Medulla oblongata (tissue), 1 donor: ENCODE results near the gene CYP4F2.
"Not testable (repeated sequence)": the region's sequence is repeated elsewhere in the genome, so short reads cannot be mapped to it uniquely, and the experiment has no call there.

Experiments
- DNase-seq: peaks from one replicate; pipeline ENCODE4 v3.0.0-alpha.2; 2015; ENCODE audit errors: extremely low spot score

CYP4F2 gene

DNA sequence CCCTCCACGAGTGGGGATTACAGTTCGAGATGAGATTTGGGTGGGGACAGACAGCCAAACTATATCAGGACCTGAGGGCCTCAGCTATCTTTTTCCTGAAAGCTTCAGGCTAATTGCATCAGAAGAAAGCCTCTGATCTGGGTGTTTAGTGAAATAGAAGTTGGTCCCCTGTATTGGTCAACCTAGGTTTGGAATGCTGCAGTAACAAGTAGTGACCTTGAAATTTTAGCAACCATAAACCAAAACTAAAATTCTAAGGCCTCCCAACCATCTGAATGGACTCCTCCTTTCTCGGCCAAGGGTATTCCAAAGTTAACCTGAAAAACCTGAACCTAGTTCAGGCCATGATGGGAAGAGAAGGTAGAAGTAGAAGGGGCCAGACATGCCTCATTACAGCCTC lies 47.5 kb downstream of the CYP4F2 start:
- no peak for DNase-seq

DNA sequence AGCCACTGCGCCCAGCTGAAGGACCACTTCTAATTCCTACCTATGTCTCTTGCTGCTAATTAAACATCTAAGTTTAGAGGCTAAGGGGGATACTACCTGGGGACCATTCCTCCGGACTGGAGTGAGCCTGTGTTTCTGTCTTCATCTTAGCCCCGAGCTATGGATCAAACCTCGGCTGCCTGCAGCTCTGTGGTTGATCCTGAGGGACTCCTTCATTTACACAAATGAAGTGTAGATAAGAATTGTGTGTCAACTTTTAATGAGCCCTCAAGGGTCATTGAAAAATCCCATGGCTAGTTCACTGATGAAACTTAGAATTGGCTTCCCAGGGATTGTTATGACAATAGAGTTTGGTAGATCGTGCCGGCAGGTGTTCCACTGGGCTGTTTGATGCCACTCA lies 51.0 kb downstream of the CYP4F2 start:
- DNase-seq = no peak

DNA sequence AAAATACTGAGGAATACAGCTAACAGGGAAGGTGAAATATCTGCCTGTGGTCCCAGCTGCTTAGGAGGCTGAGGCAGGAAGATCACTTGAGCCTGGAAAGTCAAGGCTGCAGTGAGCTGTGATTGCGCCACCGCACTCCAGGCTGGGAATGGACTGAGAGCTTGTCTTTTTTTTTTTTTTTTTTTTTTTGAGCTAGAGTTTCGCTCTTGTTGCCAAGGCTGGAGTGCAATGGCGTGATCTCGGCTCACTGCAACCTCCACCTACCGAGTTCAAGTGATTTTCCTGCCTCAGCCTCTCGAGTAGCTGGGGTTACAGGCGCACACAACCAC lies 54.0 kb downstream of the CYP4F2 start:
- DNase-seq = not testable (repeated sequence)

DNA sequence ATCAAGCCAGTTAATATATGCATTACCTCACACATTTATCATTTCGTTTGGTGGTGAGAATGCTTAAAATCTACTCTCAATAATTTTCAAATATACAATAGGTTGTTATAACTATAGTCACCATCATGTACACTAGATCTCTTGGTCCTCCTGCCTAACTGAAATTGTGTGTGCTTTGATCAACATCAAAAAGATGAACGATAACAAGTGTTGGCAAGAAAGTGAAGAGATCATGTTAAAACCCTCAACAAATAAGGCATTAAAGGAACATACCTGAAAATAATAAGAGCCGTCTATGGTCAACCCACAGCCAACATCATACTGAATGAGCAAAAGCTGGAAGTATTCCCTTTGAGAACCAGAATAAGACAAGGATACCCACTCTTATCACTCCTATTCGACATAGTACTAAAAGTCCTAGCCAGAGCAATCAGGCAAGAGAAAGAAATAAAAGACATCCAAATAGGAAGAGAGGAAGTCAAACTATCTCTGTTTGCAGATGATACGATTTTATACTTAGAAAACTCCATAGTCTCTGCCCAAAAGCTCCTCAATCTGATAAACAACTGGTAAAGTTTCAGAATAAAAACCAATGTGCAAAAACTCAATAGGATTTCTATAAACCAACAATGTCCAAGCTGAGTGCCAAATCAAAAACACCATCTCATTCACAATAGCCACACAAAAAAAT lies 54.5 kb downstream of the CYP4F2 start:
- no peak for DNase-seq

DNA sequence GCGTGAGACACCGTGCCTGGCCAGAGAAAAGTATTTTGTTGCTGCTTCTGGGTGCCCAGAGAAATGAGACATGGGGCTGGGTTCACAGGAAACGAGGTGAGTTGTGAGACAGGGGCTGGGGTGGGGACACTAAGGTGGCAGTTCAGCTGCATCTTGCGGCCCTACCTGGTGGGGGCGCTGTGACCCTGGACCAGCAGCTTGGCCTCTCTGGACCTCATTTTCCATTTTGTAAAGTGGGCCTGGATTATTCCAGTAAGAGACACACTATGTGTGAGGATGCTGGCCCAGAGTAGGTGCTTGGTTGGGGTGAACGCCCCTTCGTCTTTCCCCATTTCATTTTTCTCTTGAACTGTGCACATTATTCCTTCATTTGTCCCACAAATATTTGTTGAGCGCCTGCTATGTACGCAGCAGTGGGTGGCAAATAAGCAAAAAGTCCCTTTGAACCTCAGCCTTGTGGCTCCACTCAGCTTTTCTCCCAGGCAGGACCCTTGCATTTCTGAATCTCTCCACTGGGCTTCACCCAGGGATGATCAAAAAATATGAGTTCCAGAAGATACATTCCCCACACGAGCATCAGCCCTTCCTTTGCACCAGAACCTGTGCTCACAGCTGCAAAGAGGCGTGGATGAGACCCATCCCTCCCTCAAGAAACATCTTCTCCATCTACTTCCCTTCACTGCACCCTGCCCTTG lies 55.9 kb downstream of the CYP4F2 start:
- DNase-seq = no peak

DNA sequence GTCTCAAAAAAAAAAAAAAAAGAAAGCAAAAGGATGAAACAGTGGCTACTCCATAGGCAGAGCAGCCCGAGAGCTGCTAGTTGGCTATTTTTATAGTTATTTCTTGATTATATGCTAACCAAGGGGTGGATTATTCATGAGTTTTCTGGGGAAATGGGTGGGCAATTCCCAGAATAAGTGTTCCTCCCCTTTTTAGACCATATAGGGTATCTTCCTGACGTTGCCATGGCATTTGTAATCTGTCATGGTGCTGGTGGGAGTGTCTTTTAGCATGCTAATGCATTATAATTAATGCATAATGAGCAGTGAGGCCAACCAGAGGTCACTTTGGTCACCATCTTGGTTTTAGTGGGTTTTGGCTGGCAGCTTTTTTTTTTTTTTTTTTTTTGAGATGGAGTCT lies 57.0 kb downstream of the CYP4F2 start:
- no peak for DNase-seq

DNA sequence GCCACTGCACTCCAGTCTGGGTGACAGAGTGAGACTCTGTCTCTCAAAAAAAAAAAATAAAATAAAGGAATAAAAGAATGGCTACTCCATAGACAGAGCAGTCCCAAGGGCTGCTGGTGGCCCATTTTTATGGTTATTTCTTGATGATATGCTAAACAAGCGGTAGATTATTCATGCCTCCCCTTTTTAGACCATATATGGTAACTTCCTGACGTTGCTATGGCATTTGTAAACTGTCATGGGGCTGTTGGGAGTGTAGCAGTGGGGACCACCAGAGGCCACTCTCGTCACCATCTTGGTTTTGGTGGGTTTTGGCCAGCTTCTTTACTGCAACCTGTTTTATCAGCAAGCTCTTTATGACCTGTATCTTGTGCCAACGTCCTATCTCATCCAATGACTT lies 58.0 kb downstream of the CYP4F2 start:
- not testable (repeated sequence) for DNase-seq

DNA sequence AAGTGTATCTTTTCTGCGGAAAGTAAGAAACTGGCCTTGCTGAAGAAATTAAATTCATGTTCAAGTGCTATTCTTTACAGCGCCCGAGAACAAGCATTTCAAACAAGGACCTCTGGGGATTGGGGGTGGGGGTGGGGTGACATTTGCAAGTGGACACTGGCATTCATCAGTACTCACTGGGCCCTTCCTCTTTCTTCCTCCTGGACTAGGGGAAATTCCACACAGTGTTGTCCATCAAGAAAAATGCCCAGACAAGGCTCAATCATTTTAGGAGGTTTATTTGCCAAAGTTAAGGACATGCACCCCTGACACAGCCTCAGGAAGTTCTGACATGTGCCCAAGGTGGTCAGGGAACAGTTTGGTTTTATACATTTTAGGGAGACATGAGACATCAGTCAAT lies 59.5 kb downstream of the CYP4F2 start:
- DNase-seq = no peak

DNA sequence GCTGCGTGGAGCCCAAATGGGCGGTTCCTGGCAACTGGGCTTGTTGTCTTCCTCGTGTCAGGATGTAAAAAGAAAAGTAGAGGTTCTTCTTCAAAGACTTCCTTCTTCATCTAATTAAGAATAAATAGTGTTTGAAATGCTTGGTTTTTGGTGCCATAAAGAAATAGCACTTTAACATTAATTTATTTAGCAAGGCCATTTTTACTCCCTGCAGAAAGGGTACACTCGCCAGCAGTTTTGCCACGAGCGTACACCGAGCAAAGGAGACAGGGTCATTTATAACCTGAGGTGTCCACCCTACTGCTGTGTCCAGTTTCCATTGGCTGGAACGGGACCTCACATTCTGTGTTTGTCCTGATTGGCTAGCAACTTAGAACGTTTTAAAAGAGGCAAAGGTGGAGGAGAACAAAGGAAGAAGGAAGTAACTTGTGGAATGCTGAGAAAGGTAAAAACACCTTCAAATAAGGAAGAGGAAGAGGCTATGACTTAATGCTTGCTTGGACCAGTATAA lies 60.6 kb downstream of the CYP4F2 start:
- DNase-seq = no peak

DNA sequence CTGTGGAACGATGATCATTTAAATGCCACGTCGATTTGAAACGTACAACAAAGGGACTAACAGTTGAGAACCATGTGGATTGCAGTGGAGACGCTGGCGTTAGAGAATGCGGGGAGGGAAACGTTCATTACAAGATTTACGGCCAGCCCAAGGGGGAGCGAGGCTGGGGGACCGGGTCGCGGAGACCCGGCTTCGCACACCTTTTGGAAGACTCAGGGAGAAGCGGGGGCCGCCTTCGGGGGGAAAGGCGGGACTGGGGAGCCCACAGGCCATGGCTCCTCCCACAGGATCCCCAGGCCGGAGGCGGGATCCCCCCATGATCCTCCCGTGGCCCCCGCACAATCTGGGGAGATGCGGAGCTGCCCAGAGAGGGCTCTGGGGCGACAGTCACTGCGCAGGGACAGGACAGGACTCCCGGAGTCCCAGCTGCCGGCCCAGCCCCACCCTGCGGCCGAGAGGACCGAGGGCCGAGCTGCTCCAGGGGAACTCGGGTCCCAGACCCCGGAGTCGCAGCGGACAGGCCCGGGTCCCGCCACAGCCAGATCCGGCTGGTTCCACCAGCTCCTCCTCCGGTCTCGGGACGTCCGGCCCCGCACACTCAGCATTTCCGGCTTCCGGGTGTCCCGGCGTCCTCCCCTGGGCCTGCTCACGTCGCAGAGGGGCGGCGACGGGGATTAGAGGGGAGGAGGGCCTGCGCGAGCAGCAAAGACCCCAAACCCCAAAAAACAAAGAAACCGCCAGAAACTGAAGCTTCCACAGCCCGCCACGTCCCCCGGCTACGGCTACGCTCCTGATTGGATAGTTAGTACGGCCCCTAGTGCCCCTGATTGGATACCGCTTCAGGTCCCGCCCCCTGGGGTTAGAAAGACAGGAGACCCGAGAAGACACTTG lies 61.3 kb downstream of the CYP4F2 start:
- DNase-seq = peak; percentile 99

DNA sequence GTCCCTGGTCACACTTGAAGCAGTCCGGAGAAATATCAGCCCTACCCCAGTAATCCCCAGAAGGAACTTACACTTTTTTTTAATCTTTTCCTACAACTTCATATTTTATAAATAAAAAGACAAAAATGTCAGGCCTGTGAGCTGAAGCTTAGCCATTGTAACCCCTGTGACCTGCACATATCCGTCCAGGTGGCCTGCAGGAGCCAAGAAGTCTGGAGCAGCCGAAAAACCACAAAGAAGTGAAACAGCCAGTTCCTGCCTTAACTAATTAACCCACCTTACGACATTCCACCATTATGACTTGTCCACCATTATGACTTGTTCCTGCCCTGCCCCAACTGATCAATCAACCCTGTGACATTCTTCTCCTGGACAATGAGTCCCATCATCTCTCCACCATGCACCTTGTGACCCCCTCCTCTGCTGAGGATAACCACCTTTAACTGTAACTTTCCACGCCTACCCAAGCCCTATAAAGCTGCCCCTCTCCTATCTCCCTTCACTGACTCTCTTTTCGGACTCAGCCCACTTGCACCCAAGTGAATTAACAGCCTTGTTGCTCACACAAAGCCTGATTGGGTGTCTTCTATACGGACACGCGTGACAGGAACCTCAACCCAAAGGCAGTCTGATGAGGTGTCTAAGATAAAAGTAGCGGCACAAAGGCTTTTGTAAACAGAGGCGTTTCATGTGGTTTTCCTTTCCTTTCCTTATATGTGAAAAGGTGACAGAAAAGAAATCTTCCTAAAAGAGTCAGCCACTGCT lies 62.1 kb downstream of the CYP4F2 start:
- DNase-seq = not testable (repeated sequence)

DNA sequence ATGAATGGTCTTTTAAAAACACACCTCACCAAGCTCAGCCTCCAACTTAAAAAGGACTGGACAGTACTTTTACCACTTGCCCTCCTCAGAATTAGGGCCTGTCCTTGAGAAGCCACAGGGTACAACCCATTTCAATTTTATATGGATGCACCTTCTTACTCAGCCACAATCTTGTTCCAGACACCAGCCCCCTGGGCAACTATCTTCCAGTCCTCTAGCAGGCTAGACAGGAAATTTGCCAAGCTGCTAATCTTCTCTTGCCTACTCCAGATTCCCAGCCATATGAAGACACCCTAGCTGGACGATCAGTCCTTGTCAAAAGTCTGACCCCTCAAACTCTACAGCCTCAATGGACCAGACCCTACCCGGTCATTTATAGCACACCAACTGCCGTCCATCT lies 63.6 kb downstream of the CYP4F2 start:
- DNase-seq = not testable (repeated sequence)

DNA sequence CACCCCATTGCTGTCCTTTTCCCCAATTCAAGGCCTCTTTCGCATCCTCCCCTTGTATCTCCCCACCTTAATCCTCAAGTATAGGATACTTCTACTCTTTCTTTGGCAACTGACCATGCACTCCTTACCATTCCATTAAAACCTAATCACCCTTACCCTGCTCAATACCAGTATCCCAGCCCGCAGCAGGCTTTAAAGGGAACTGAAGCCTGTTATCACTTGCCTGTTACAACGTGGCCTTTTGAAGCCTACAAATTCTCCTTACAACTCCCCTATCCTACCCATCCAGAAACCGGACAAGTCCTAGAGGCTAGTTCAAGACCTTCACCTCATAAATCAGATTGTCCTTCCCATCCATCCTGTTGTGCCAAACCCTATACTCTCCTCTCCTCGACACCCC lies 66.2 kb downstream of the CYP4F2 start:
- no peak for DNase-seq

DNA sequence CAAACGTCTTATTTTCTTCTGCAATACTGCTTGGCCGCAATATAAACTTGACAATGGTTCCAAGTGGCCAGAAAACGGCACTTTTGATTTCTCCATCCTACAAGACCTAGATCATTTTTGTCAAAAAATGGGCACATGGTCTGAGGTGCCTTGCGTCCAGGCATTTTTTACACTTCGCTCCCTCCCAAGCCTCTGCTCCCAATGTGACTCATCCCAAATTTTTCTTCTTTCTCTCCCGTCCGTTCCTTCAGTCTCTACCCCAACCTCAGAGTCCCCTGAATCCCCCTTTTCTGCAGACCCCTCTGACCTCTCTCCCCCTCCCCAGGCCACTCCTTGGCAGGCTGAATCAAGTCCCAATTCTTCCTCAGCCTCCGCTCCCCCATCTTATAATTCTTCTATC lies 68.1 kb downstream of the CYP4F2 start:
- DNase-seq = no peak

DNA sequence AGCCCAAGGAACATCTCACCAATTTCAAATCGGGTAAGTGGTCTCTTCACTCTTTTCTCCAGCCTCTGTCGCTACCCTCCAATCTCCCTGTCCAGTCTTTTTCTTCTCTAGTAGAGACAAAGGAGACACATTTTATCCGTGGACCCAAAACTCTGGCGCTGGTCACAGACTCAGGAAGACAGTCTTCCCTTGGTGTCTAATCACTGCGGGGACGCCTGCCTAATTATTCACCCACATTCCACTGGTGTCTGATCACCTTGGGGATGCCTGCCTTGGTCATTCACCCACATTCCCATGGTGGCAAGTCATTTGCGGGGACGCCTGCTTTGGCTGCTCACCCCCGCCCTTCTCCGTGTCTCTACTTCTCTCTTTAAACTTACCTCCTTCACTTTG lies 68.6 kb downstream of the CYP4F2 start:
- DNase-seq = no peak

DNA sequence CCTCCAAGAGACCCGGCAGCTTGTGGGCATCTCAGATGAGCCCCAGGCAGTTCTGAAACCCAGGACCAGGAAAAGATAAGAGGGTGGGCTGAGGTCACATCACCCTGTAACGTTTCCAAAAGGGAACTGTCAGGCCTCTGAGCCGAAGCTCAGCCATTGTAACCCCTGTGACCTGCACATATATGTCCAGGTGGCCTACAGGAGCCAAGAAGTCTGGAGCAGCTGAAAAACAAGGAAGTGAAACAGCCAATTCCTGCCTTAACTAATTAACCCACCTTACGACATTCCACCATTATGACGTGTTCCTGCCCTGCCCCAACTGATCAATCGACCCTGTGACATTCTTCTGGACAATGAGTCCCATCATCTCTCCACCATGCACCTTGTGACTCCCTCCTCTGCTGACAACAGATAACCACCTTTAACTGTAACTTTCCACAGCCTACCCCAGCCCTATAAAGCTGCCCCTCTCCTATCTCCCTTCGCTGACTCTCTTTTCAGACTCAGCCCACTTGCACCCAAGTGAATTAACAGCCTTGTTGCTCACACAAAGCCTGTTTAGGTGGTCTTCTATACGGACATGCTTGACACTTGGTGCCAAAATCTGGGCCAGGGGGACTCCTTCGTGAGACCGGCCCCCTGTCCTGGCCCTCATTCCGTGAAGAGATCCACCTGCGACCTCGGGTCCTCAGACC lies 69.1 kb downstream of the CYP4F2 start:
- not testable (repeated sequence) for DNase-seq

DNA sequence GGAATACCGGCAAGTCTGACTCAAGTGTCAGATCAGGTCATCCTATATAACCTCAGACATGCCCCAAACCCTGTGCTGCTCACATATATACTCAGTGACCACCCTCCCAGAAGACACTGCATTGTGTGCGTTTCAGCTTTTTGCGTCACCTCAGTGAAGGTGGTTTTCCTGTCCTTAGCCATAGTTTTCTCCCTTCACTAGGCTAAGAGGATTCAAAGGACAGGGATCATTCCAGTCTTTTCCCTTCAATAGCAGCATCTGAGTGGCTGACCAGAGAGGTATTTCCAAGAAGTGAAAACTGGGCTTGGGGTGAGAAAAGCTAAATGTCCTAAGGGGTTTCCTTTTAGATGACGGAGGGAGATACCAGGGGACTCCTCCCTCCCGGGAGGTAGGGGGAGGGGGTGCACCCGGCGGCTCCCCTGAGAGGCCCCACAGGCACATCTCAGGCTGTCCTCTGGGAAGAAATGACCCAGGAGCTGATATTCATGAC lies 69.7 kb downstream of the CYP4F2 start:
- no peak for DNase-seq
